Measurements from ENCODE around the gene CCSER1. TPM values are rescaled to one million over a fixed set of nuclear protein-coding genes. Genes with fewer than 3 reads are reported as not detected.

CCSER1 gene
- total and polyA plus RNA-seq, 4 donors, result 0.18 to 2.3 (median 1.2) TPM

GRCh38 chr4:90951037-90951436 is 823.8 kb downstream of the CCSER1 start:
- Histone ChIP-seq H3K4me1 (ENCODE audit: control insufficient read depth in 4 of 4, insufficient read depth in 4 of 4, low read length in 3 of 4) (no peaks in the 10 kb centered on the region), H3K27me3 (ENCODE audit: control insufficient read depth in 4 of 4, insufficient read depth in 4 of 4, low read length in 3 of 4) (no peaks in the 10 kb centered on the region), H3K9ac (ENCODE audit: low read depth in 1 of 2, low read length in 2 of 2) (no peak overlapping the region), H3K36me3 (ENCODE audit: control insufficient read depth in 4 of 4, insufficient read depth in 3 of 4, low read depth in 1 of 4, low read length in 3 of 4) (no peaks in the 10 kb centered on the region), H3K9me3 (ENCODE audit: control insufficient read depth in 4 of 4, low read length in 3 of 4) (no peaks in the 10 kb centered on the region), H3K4me3 (ENCODE audit: low read depth in 1 of 3, low read length in 3 of 3) (no peak overlapping the region), H3K27ac (ENCODE audit: low read depth in 1 of 2, low read length in 2 of 2) (no peak overlapping the region)
- 28% methylated on average over 2 of the region's 2 CpGs for WGBS
- TF ChIP-seq NR2F2 (IDR thresholded peaks at IDR 0.05), result no peak
- no peak for TF ChIP-seq FOXA1 (IDR thresholded peaks at IDR 0.05)
- no peak for TF ChIP-seq ATF3 (IDR thresholded peaks at IDR 0.05)
- TF ChIP-seq, protein P1, sequence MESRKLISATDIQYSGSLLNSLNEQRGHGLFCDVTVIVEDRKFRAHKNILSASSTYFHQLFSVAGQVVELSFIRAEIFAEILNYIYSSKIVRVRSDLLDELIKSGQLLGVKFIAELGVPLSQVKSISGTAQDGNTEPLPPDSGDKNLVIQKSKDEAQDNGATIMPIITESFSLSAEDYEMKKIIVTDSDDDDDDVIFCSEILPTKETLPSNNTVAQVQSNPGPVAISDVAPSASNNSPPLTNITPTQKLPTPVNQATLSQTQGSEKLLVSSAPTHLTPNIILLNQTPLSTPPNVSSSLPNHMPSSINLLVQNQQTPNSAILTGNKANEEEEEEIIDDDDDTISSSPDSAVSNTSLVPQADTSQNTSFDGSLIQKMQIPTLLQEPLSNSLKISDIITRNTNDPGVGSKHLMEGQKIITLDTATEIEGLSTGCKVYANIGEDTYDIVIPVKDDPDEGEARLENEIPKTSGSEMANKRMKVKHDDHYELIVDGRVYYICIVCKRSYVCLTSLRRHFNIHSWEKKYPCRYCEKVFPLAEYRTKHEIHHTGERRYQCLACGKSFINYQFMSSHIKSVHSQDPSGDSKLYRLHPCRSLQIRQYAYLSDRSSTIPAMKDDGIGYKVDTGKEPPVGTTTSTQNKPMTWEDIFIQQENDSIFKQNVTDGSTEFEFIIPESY (IDR thresholded peaks at IDR 0.05), result no peak
- TF ChIP-seq HNF4A (conservative IDR thresholded peaks at IDR 0.05), result no peak
- TF ChIP-seq REST (IDR thresholded peaks at IDR 0.05), result no peak
- TF ChIP-seq MAX (IDR thresholded peaks at IDR 0.05), result no peak
- TF ChIP-seq TAF1 (conservative IDR thresholded peaks at IDR 0.05), result no peak
- no peak for TF ChIP-seq RXRA (IDR thresholded peaks at IDR 0.05)
- no peak for TF ChIP-seq JUND (IDR thresholded peaks at IDR 0.05)
- no peak for TF ChIP-seq RAD21 (IDR thresholded peaks at IDR 0.05)
- no peak for TF ChIP-seq SP1 (IDR thresholded peaks at IDR 0.05)
- no peak for TF ChIP-seq FOXA2 (IDR thresholded peaks at IDR 0.05)
- TF ChIP-seq EGR1 (IDR thresholded peaks at IDR 0.05; ENCODE audit: low read depth in 2 of 2), result no peak
- TF ChIP-seq, protein P2, sequence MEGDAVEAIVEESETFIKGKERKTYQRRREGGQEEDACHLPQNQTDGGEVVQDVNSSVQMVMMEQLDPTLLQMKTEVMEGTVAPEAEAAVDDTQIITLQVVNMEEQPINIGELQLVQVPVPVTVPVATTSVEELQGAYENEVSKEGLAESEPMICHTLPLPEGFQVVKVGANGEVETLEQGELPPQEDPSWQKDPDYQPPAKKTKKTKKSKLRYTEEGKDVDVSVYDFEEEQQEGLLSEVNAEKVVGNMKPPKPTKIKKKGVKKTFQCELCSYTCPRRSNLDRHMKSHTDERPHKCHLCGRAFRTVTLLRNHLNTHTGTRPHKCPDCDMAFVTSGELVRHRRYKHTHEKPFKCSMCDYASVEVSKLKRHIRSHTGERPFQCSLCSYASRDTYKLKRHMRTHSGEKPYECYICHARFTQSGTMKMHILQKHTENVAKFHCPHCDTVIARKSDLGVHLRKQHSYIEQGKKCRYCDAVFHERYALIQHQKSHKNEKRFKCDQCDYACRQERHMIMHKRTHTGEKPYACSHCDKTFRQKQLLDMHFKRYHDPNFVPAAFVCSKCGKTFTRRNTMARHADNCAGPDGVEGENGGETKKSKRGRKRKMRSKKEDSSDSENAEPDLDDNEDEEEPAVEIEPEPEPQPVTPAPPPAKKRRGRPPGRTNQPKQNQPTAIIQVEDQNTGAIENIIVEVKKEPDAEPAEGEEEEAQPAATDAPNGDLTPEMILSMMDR (IDR thresholded peaks at IDR 0.05; ENCODE audit: low read depth, low read length, missing input control), result no peak
- TF ChIP-seq YY1 (IDR thresholded peaks at IDR 0.05), result no peak
- no peak for TF ChIP-seq HNF4G (IDR thresholded peaks at IDR 0.05)
- no peak for DNase-seq (ENCODE audit: low spot score)

All from liver (tissue), 9 donors.